Stimulated activated CD8-positive, alpha-beta memory T cell treated with anti-CD3 and anti-CD28 coated beads, Interleukin-7, amount 100 ng/mL, for 48 hours (primary cell): ENCODE results near the gene GPANK1.
"Not testable (repeated sequence)": the region's sequence is repeated elsewhere in the genome, so short reads cannot be mapped to it uniquely, and the experiment has no call there.

Experiments
- DNase-seq, 2 donors: peaks; one replicate each; pipeline ENCODE4 v3.0.0-alpha.2; 2020; ENCODE audit warnings: low read depth in 1 of 2; ENCODE audit errors: extremely low read depth in 1 of 2

The GPANK1 gene

DNA sequence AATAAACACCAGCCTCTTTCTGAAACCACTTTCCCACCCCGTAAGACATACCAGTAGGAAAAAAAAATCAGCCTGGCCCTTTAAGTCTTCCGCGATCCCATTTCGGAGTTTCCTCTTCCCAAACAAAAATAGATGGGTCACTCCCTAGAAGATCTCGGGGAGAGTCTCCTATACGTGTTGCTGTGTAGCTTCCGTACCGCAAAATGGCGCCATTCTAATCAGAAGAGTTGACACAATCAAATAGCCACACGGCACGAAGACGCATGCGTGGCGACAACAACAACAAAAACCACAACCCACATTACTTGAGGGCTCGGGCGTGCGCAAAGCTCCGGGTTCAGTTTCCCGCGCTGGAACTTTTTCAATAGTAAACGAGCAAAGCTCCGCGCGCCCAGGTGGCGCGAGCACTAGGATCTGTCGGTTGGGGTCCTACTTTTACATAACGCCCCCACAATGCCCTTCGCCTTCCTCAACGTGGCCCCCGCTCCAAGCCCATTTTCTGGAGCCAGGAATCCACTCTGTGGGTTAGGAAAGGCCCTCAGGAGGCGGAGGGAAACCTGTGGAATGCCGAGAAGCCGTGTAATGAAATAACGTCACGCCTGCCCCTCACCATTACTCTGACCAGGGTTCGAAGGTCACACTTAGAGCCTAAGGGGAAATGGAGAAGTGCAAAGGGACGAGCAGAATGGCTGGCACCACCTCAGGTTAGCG lies at the start of gene GPANK1:
TSS of gene GPANK1 (minus strand) at position 208 of the 711 bp plus-strand sequence. CDS start 519 bp downstream, outside the sequence.
- peak; percentile 71 to 86 for DNase-seq

GRCh38 chr6:31713991-31714684 lies 49.3 kb upstream of the GPANK1 start:
- no peak for DNase-seq

GRCh38 chr6:31713465-31713864 lies 48.7 kb upstream of the GPANK1 start:
- no peak for DNase-seq

GRCh38 chr6:31712296-31712695 lies 47.5 kb upstream of the GPANK1 start:
- no peak for DNase-seq

GRCh38 chr6:31711233-31711632 lies 46.4 kb upstream of the GPANK1 start:
- DNase-seq = no peak

GRCh38 chr6:31710523-31711219 lies 45.9 kb upstream of the GPANK1 start:
- no peak for DNase-seq

- DNase-seq = not testable (repeated sequence)
Observed at GRCh38 chr6:31709157-31709556, 44.4 kb upstream of the GPANK1 start.

- DNase-seq = no peak
Observed at GRCh38 chr6:31708224-31708623, 43.4 kb upstream of the GPANK1 start.

DNA sequence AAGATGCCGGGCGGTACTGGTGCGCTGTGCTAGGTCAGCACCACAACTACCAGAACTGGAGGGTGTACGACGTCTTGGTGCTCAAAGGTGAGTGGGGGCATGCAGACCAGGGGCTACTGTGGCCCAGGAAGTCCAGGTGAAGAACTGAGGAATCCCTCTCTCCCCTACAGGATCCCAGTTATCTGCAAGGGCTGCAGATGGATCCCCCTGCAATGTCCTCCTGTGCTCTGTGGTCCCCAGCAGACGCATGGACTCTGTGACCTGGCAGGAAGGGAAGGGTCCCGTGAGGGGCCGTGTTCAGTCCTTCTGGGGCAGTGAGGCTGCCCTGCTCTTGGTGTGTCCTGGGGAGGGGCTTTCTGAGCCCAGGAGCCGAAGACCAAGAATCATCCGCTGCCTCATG lies 42.9 kb upstream of the GPANK1 start:
- no peak for DNase-seq

- no peak for DNase-seq
Observed at GRCh38 chr6:31706599-31706998, 41.8 kb upstream of the GPANK1 start, which contains the start of gene LY6G6F. LY6G6F (plus strand) TSS chr6:31706866; CDS start chr6:31706907, 41 bp downstream.

DNA sequence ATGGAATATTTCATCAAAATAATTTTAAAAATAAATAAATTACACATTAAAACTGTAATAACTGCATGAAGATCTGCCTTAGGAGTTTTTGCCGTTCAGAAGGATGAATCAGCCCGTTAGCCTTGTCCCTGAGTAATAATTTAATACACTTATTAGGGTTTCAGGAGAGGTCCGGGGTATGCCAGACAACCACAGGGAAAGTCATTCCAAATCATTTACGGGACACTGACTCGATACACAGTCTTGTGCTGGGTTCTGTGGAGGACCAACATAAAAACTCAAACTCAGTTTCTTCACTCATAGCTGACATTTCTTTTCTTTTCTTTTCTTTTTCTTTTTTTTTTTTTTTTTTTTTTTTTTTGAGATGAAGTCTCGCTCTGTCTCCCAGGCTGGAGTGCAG lies 41.1 kb upstream of the GPANK1 start:
- no peak for DNase-seq

- peak; percentile 96 to 97 for DNase-seq
Observed at GRCh38 chr6:31702819-31703716, 38.3 kb upstream of the GPANK1 start, which contains the start of gene ABHD16A. ABHD16A (minus strand) TSS chr6:31703324; CDS start chr6:31703281, 43 bp downstream.

DNA sequence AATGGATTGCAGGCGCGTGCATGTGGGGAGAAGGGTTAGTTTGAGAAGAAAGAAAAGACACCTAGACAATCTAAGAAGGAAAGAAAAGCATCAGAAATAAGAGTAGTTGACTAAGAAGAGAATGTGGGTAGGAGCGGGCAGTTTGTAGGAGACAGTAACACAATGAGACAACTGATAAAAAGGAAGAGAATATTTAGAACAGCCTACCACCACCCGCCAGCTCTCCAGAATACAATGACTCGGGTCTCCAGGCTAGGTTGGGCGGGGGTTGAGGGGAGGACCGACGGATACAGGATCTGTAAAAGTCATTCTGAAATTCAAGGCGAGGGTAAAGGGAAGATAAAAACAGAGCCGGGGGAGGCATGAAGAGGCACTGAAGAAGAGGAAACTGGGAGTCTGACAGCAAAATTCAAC lies 37.6 kb upstream of the GPANK1 start:
- DNase-seq = peak in 1 of 2 donors; percentile 20

- no peak for DNase-seq
Observed at GRCh38 chr6:31701666-31702404, 37.0 kb upstream of the GPANK1 start.

DNA sequence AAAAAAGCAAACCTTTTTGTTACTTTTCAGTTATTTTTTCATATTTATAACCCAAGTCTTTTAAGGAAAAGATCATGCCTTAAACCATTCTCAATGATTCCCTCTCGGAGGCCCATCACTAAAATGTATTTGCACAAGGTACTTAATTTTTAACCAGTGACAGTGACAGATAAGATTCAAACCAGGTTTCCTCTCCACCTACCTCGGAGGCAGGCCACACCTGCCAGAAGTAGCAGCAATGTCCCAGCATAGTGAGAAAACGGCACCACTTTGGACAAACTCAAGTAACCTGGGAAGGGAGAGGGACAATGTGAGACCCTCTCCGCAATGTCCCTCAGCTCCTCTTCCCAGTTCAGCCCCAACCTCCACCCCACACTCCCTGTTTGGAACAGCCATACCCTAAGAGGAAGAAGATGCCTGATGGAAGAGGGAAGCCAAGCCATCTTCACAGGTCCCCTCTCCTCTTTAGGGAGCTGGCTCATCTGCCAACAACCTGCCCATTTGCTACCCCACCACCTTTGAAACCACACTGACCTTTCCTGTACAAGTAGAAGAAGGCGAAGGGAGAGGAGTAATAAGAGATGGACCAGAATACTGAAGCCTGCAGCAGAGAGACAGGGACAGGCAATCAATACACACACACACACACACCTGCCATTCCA lies 36.1 kb upstream of the GPANK1 start:
- no peak for DNase-seq

DNA sequence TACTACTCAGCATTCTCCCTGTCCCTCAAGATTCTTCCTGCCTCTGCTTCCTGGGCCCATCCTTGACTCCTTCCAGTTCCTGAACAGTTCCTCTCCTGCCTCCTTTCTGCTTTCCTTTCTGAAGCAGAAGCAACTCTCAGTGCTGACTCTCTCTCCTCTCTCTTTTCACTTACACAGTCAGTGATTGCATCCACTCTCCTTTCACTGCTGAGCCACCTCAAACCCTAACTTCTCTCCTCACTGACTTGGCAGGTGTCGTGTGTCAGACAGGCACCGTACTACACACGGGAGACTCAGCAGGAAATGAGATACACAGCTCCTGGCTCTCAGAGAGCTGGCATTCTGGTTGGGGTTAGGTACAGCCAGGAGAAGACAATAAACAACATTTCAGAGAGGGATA lies 32.8 kb upstream of the GPANK1 start:
- no peak for DNase-seq

GRCh38 chr6:31693535-31693934 lies 28.7 kb upstream of the GPANK1 start:
- DNase-seq = no peak

DNA sequence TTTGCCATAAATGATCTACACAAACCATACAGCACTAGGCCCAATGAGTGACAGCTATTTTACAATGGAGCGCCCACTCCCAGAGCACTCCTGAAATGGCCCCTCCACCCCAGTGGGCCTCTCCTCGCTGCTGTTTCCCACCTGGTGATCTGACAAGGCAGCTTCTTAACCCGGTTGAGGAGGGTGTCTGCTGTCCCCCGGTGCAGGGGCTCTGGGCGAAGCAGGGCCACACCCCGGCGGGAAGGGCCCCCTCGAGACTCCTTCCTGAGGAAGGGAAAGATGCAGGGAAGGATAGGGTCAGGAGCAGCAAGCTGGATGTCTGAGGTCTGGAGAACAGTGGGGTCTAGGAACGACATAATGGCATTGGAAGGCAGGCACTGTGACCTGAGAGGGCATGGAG lies 28.1 kb upstream of the GPANK1 start:
- DNase-seq = no peak

DNA sequence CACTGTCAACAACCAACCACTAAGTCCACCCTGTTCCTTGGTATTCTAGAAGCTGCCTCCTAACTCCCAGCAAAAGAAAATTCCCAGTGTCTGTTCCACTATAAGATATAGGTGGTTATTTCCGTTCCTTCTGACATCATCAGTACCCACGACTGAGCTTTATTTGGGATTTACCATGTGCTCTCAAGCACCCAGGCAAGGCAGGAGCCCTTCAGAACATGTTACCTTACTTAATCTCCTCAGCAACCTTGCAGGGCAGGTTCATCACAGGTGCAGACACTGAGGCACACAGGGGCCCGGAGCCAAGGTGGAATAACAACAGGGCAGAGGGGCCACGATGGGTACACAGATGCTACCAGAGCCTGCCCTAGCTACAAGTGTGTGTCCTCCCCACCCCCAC lies 27.6 kb upstream of the GPANK1 start:
- no peak for DNase-seq
